H9 (cell line): Measurements from ENCODE around the gene PDZK1IP1. TPM values are rescaled to one million over a fixed set of nuclear protein-coding genes. Genes with fewer than 3 reads are reported as not detected.

Experiments used
- DNase-seq: peaks from one replicate; pipeline ENCODE4 v3.0.0-alpha.2; 2017
- H2AFZ ChIP-seq: one replicate; pipeline ENCODE4 v1.6.1; 2013; ENCODE audit warnings: mild to moderate bottlenecking, low read length, control low read depth, moderate library complexity
- H2AK5ac ChIP-seq: 2 replicates; pipeline ENCODE4 v1.6.1; 2013; ENCODE audit warnings: low read length, control low read depth, mixed read lengths; ENCODE audit not compliant: insufficient read length
- H2BK120ac ChIP-seq: one replicate; pipeline ENCODE4 v1.6.1; 2013; ENCODE audit warnings: low read depth, mild to moderate bottlenecking, low read length, control low read depth, inconsistent platforms; ENCODE audit not compliant: poor library complexity, severe bottlenecking
- H2BK12ac ChIP-seq: 2 replicates; pipeline ENCODE4 v1.6.1; 2013; ENCODE audit warnings: low read length, control low read depth, mixed read lengths, low read depth; ENCODE audit not compliant: insufficient read length
- H2BK15ac ChIP-seq: 2 replicates; pipeline ENCODE4 v1.6.1; 2013; ENCODE audit warnings: low read depth, low read length, control low read depth
- H2BK20ac ChIP-seq: one replicate; pipeline ENCODE4 v1.6.1; 2013; ENCODE audit warnings: low read depth, mild to moderate bottlenecking, low read length, control low read depth, inconsistent platforms; ENCODE audit not compliant: poor library complexity, severe bottlenecking
- H2BK5ac ChIP-seq: 2 replicates; pipeline ENCODE4 v1.6.1; 2013; ENCODE audit warnings: low read length, control low read depth, mixed read lengths; ENCODE audit not compliant: insufficient read length
- H3K14ac ChIP-seq: 2 replicates; pipeline ENCODE4 v1.6.1; 2013; ENCODE audit warnings: low read length, control low read depth; ENCODE audit not compliant: insufficient read depth
- H3K18ac ChIP-seq: 2 replicates; pipeline ENCODE4 v1.6.1; 2013; ENCODE audit warnings: low read depth, mild to moderate bottlenecking, mixed read lengths, low read length, control low read depth; ENCODE audit not compliant: insufficient read length
- H3K23ac ChIP-seq: 2 replicates; pipeline ENCODE4 v1.6.1; 2013; ENCODE audit warnings: low read length, control low read depth, mixed read lengths, low read depth; ENCODE audit not compliant: insufficient read length
- H3K23me2 ChIP-seq: 2 replicates; pipeline ENCODE4 v1.6.1; 2013; ENCODE audit warnings: low read depth, mild to moderate bottlenecking, mixed read lengths, low read length, control low read depth; ENCODE audit not compliant: insufficient read length, poor library complexity, severe bottlenecking
- H3K27ac ChIP-seq: 2 replicates; pipeline ENCODE4 v1.5.1; 2013; ENCODE audit warnings: low read length, control low read depth, mixed read lengths, low read depth; ENCODE audit not compliant: insufficient read length
- H3K27me3 ChIP-seq: 2 replicates; pipeline ENCODE4 v1.6.1; 2013; ENCODE audit warnings: low read length, control low read depth, inconsistent platforms; ENCODE audit not compliant: insufficient read depth
- H3K4ac ChIP-seq: 2 replicates; pipeline ENCODE4 v1.6.1; 2013; ENCODE audit warnings: low read depth, mild to moderate bottlenecking, control low read depth, inconsistent platforms, low read length, moderate library complexity
- H3K4me1 ChIP-seq: 2 replicates; pipeline ENCODE4 v1.6.1; 2013; ENCODE audit warnings: low read length, control low read depth, inconsistent platforms; ENCODE audit not compliant: insufficient read depth
- H3K4me2 ChIP-seq: 2 replicates; pipeline ENCODE4 v1.6.1; 2013; ENCODE audit warnings: low read length, control low read depth, mixed read lengths; ENCODE audit not compliant: insufficient read length, insufficient read depth
- H3K56ac ChIP-seq: 2 replicates; pipeline ENCODE4 v1.6.1; 2013; ENCODE audit warnings: low read depth, mild to moderate bottlenecking, mixed read lengths, low read length, control low read depth; ENCODE audit not compliant: insufficient read length
- H3K79me1 ChIP-seq: 2 replicates; pipeline ENCODE4 v1.6.1; 2013; ENCODE audit warnings: low read depth, mild to moderate bottlenecking, moderate library complexity, low read length, control low read depth, inconsistent platforms; ENCODE audit not compliant: insufficient read depth, poor library complexity, severe bottlenecking
- H3K79me2 ChIP-seq: 2 replicates; pipeline ENCODE4 v1.6.1; 2013; ENCODE audit warnings: low read length, control low read depth, inconsistent platforms; ENCODE audit not compliant: insufficient read depth
- H3K9ac ChIP-seq: 2 replicates; pipeline ENCODE4 v1.6.1; 2013; ENCODE audit warnings: low read length, control low read depth, mixed read lengths; ENCODE audit not compliant: insufficient read length; ENCODE audit errors: extremely low read depth
- H3K9me3 ChIP-seq: one replicate; pipeline ENCODE4 v1.6.1; 2013; ENCODE audit warnings: low read depth, low read length, inconsistent platforms; ENCODE audit not compliant: control insufficient read depth
- H3T11ph ChIP-seq: one replicate; pipeline ENCODE4 v1.6.1; 2013; ENCODE audit warnings: mild to moderate bottlenecking, low read length, control low read depth, inconsistent platforms
- H4K20me1 ChIP-seq: one replicate; pipeline ENCODE4 v1.6.1; 2013; ENCODE audit not compliant: control insufficient read depth, insufficient read length, insufficient read depth
- H4K5ac ChIP-seq: 2 replicates; pipeline ENCODE4 v1.6.1; 2013; ENCODE audit warnings: low read depth, mild to moderate bottlenecking, mixed read lengths, low read length, control low read depth; ENCODE audit not compliant: insufficient read length
- H4K8ac ChIP-seq: replicated peaks from 2 replicates; pipeline ENCODE4 v1.6.1; 2013; ENCODE audit warnings: low read length, control low read depth, mixed read lengths, low read depth; ENCODE audit not compliant: insufficient read length
- H4K91ac ChIP-seq: 2 replicates; pipeline ENCODE4 v1.6.1; 2013; ENCODE audit warnings: low read depth, mild to moderate bottlenecking, moderate library complexity, mixed read lengths, low read length, control low read depth; ENCODE audit not compliant: insufficient read length
- H3K27ac Mint-ChIP-seq, 3 experiments: 2 replicates in 2 of 3; 3 replicates in 1 of 3; pipeline ENCODE4 v1.8.0; 2020 to 2021; ENCODE audit warnings: mixed read lengths in 3 of 3, mild to moderate bottlenecking in 1 of 3, moderate library complexity in 1 of 3
- H3K27me3 Mint-ChIP-seq: 2 replicates; pipeline ENCODE4 v1.8.0; 2021; ENCODE audit warnings: low read depth, mild to moderate bottlenecking, moderate library complexity, mixed read lengths
- H3K36me3 Mint-ChIP-seq, 3 experiments: 2 replicates in 2 of 3; 3 replicates in 1 of 3; pipeline ENCODE4 v1.8.0; 2020 to 2021; ENCODE audit warnings: low read depth in 3 of 3, mixed read lengths in 3 of 3; ENCODE audit not compliant: insufficient read depth in 1 of 3
- H3K4me1 Mint-ChIP-seq, 2 experiments: 2 replicates each; pipeline ENCODE4 v1.8.0; 2020; ENCODE audit warnings: mixed read lengths in 2 of 2
- H3K4me3 Mint-ChIP-seq, 2 experiments: 2 replicates in 1 of 2; 3 replicates in 1 of 2; pipeline ENCODE4 v1.8.0; 2020 to 2021; ENCODE audit warnings: mild to moderate bottlenecking in 2 of 2, mixed read lengths in 2 of 2, moderate library complexity in 1 of 2
- H3K9me3 Mint-ChIP-seq, 2 experiments: 2 replicates in 1 of 2; 3 replicates in 1 of 2; pipeline ENCODE4 v1.8.0; 2020; ENCODE audit warnings: mild to moderate bottlenecking in 2 of 2, mixed read lengths in 2 of 2, moderate library complexity in 1 of 2
- CTCF ChIP-seq: fragments of 200-600 bp; sonication (generic); conservative IDR thresholded peaks from 3 replicates; pipeline ENCODE4 v1.8.0; 2021; ENCODE audit warnings: antibody characterized with exemption, mild to moderate bottlenecking
- WGBS: extraction: QIAGEN DNeasy Blood & Tissue Kit; methylation state at CpG from one replicate; pipeline ENCODE4 v1.1.7; 2013; ENCODE audit warnings: missing lambda C conversion rate, low lambda C conversion rate, mixed read lengths; ENCODE audit not compliant: insufficient read length; ENCODE audit errors: extremely low coverage; 5-methylcytosine and 5-hydroxymethylcytosine counted together
- total RNA-seq: library from RNA; stranded (reverse); gene quantifications from 2 replicates; pipeline ENCODE4 v1.2.1, GENCODE V29; 2021

The PDZK1IP1 gene
- total RNA-seq, 1 experiment from 2014 or later, result not detected

- Histone ChIP-seq H3K27me3 (no peaks in the 10 kb centered on the region; the same call in 1 of the 2 replicates), H3T11ph (no peak overlapping the region), H2BK12ac (no peak overlapping the region), H3K56ac (no peak overlapping the region), H3K79me2 (no peaks in the 10 kb centered on the region), H2BK20ac (no peak overlapping the region), H2AFZ (no peak overlapping the region), H2BK15ac (no peak overlapping the region), H3K9ac (no peak overlapping the region), H3K4me1 (peaks cover 2% of the 10 kb centered on the region; the same call in 1 of the 2 replicates), H4K20me1 (no peaks in the 10 kb centered on the region), H3K4me2 (no peak overlapping the region), H3K23me2 (no peaks in the 10 kb centered on the region), H4K5ac (no peak overlapping the region), H2AK5ac (no peak overlapping the region), H2BK120ac (no peak overlapping the region), H3K14ac (no peak overlapping the region; the same call in 1 of the 2 replicates), H3K27ac (no peak overlapping the region), H4K8ac (no peak overlapping the region), H3K9me3 (no peaks in the 10 kb centered on the region), H3K23ac (no peak overlapping the region), H3K18ac (no peak overlapping the region), H2BK5ac (no peak overlapping the region), H3K79me1 (no peaks in the 10 kb centered on the region), H4K91ac (no peak overlapping the region), H3K4ac (no peak overlapping the region)
- Mint-ChIP-seq H3K27ac (no peak overlapping the region), H3K36me3 (no peaks in the 10 kb centered on the region; a peak in 1 of 7 replicates), H3K9me3 (peaks cover 4 to 7% of the 10 kb centered on the region in 2 experiments; a peak in 3 of 5 replicates), H3K27me3 (peaks cover 57% of the 10 kb centered on the region), H3K4me3 (no peak overlapping the region), H3K4me1 (peaks cover 33 to 35% of the 10 kb centered on the region in 2 experiments)
- no peak for DNase-seq
- no peak for TF ChIP-seq CTCF
- WGBS, result no CpG with 5 or more reads among the region's 9 CpGs
These were observed 22.0 kb upstream of the PDZK1IP1 start for GRCh38 chr1:47211796-47212269.
